WTC11 (cell line): ENCODE results near the gene DHX57.

Source experiments
- CBFB ChIP-seq: sonication (generic); formaldehyde crosslinking; IDR thresholded peaks from 2 replicates; pipeline ENCODE4 v1.8.1; 2022; ENCODE audit warnings: mild to moderate bottlenecking, low read depth, missing genetic modification reagents
- CTCF ChIP-seq: fragments of 200-600 bp; IDR thresholded peaks from 2 replicates; pipeline ENCODE4 v1.8.0; 2022; ENCODE audit warnings: antibody characterized with exemption
- GABPB1 ChIP-seq: sonication (generic); formaldehyde crosslinking; IDR thresholded peaks from 2 replicates; pipeline ENCODE4 v1.8.1; 2023; ENCODE audit warnings: mild to moderate bottlenecking, missing genetic modification reagents
- JUN ChIP-seq: sonication (generic); formaldehyde crosslinking; IDR thresholded peaks from 2 replicates; pipeline ENCODE4 v1.8.0; 2023; ENCODE audit warnings: mild to moderate bottlenecking, missing genetic modification reagents
- MXD4 ChIP-seq: fragments of 250-450 bp; sonication (Bioruptor Pico); IDR thresholded peaks from 2 replicates; pipeline ENCODE4 v1.8.0; 2021; ENCODE audit warnings: mild to moderate bottlenecking, moderate library complexity, borderline replicate concordance
- NFYB ChIP-seq: sonication (generic); formaldehyde crosslinking; conservative IDR thresholded peaks from 2 replicates; pipeline ENCODE4 v1.8.0; 2022; ENCODE audit warnings: low read depth, missing genetic modification reagents
- RELA ChIP-seq: sonication (generic); formaldehyde crosslinking; IDR thresholded peaks from 2 replicates; pipeline ENCODE4 v1.8.1; 2022; ENCODE audit warnings: missing genetic modification reagents, mild to moderate bottlenecking, borderline replicate concordance
- ZNF416 ChIP-seq: fragments of 250-450 bp; sonication (Bioruptor Pico); IDR thresholded peaks from 2 replicates; pipeline ENCODE4 v1.9.0; 2021; ENCODE audit warnings: mild to moderate bottlenecking, inconsistent platforms
- TF ChIP-seq, protein P1 (sequence below): sonication (generic); formaldehyde crosslinking; IDR thresholded peaks from 2 replicates; pipeline ENCODE4 v1.8.0; 2022; ENCODE audit warnings: mild to moderate bottlenecking, missing genetic modification reagents
- TF ChIP-seq, protein P2 (sequence below): sonication (generic); formaldehyde crosslinking; IDR thresholded peaks from 2 replicates; pipeline ENCODE4 v1.8.1; 2023; ENCODE audit warnings: mild to moderate bottlenecking, missing genetic modification reagents, borderline replicate concordance
- TF ChIP-seq, protein P3 (sequence below): sonication (generic); formaldehyde crosslinking; IDR thresholded peaks from 2 replicates; pipeline ENCODE4 v1.8.0; 2022; ENCODE audit warnings: mild to moderate bottlenecking, missing genetic modification reagents
- TF ChIP-seq, protein P4 (sequence below): fragments of 250-450 bp; sonication (Bioruptor Pico); conservative IDR thresholded peaks from 2 replicates; pipeline ENCODE4 v1.9.0; 2021; ENCODE audit warnings: mild to moderate bottlenecking

DNA sequence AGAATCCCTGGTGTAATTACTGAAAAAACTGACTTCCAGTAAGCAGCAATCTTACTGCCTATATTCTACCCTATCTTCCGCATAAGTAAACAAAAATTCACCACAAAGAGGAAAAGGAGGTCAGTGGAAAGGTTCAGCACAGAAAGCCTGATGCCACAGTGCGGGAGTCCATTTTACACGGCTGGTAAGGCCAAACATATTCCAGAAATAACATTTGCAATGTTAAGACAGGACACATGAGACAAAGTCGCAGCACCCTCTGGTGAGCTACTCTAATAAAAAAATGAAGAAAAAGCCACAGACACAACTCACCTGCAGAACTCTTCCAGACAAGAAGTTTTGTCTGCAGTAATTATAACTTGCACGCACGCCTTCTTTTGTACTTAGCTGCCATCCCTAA lies 57.2 kb downstream of the DHX57 start:
- TF ChIP-seq, protein P1, sequence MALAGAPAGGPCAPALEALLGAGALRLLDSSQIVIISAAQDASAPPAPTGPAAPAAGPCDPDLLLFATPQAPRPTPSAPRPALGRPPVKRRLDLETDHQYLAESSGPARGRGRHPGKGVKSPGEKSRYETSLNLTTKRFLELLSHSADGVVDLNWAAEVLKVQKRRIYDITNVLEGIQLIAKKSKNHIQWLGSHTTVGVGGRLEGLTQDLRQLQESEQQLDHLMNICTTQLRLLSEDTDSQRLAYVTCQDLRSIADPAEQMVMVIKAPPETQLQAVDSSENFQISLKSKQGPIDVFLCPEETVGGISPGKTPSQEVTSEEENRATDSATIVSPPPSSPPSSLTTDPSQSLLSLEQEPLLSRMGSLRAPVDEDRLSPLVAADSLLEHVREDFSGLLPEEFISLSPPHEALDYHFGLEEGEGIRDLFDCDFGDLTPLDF (CRISPR knock-in tag), result no peak
- TF ChIP-seq, protein P2, sequence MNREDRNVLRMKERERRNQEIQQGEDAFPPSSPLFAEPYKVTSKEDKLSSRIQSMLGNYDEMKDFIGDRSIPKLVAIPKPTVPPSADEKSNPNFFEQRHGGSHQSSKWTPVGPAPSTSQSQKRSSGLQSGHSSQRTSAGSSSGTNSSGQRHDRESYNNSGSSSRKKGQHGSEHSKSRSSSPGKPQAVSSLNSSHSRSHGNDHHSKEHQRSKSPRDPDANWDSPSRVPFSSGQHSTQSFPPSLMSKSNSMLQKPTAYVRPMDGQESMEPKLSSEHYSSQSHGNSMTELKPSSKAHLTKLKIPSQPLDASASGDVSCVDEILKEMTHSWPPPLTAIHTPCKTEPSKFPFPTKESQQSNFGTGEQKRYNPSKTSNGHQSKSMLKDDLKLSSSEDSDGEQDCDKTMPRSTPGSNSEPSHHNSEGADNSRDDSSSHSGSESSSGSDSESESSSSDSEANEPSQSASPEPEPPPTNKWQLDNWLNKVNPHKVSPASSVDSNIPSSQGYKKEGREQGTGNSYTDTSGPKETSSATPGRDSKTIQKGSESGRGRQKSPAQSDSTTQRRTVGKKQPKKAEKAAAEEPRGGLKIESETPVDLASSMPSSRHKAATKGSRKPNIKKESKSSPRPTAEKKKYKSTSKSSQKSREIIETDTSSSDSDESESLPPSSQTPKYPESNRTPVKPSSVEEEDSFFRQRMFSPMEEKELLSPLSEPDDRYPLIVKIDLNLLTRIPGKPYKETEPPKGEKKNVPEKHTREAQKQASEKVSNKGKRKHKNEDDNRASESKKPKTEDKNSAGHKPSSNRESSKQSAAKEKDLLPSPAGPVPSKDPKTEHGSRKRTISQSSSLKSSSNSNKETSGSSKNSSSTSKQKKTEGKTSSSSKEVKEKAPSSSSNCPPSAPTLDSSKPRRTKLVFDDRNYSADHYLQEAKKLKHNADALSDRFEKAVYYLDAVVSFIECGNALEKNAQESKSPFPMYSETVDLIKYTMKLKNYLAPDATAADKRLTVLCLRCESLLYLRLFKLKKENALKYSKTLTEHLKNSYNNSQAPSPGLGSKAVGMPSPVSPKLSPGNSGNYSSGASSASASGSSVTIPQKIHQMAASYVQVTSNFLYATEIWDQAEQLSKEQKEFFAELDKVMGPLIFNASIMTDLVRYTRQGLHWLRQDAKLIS, result no peak
- no peak for TF ChIP-seq CTCF
- no peak for TF ChIP-seq ZNF416
- no peak for TF ChIP-seq CBFB (CRISPR knock-in tag)
- TF ChIP-seq JUN, result no peak
- TF ChIP-seq, protein P3, sequence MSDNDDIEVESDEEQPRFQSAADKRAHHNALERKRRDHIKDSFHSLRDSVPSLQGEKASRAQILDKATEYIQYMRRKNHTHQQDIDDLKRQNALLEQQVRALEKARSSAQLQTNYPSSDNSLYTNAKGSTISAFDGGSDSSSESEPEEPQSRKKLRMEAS, result no peak
- TF ChIP-seq GABPB1, result no peak
- no peak for TF ChIP-seq RELA (CRISPR knock-in tag)
- no peak for TF ChIP-seq NFYB (CRISPR knock-in tag)
- TF ChIP-seq, protein P4, sequence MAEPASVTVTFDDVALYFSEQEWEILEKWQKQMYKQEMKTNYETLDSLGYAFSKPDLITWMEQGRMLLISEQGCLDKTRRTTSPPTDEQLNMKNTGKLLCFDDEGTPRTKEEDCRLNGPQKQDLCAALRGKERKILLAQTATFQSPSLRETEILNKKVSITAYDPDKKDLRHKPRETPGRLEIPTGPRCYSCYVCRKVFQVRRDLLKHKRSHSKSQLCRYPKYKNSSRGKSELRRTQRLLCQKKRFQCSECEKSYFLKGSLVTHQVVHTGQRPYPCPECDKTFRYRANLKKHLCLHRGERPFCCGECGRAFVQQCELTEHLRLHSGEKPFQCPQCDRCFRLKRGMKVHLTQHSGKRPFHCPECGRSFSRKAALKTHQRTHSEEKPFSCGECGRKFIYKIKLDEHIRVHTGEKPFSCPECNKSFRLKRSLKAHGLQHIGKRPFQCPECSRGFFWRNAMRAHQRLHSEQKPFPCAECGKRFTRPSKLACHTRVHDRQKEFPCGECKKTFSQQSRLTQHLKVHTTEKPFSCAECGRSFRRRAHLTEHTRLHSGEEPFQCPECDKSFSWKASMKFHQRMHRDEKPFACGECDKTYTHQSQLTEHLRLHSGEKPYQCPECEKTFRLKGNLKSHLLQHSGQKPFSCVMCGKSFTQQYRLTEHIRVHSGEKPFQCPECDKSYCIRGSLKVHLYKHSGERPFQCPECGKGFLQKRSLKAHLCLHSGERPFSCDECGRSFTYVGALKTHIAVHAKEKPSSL, result no peak
- no peak for TF ChIP-seq MXD4 (CRISPR knock-in tag)
